Fibroblast of skin of right quadriceps (primary cell): ENCODE results near the gene EXOSC7.

Source experiments
- DNase-seq: peaks from one replicate; pipeline ENCODE4 v3.0.0-alpha.2; 2013

EXOSC7 gene

DNA sequence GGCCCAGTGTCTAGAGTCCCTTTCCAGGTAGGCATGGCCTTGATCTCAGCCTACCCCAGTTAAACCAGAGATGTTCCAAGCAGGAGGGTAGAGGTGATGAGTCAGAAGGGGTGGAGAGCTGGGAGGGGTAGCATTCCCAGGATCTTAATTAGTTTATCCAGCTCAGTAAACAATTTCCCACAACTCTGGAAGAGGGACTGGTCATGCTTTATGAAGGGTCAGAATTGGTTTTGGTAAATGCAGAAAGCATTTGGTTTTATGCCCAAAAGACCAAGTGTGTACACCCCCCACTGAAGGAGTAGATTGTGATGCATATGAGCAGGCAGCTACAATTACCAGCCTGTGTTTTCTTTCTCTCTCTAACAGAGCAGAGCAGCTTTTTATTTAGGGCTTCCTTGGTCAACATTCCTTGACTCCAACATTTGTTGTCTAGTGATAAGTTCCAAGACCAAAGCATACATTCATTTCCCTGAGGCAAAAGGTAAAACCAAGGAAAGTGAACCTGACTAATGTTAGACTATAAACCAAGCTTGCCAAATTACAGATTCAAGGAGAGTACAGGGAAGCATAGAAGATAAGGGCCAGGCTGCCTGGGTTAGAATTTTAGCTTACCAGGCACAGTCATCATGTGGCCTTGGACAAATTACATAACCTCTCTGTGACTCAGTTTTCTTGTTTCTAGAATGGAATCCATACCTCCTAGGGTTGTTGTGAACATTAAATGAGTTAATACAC is 17.6 kb downstream of the EXOSC7 start:
- peak; percentile 85 for DNase-seq

DNA sequence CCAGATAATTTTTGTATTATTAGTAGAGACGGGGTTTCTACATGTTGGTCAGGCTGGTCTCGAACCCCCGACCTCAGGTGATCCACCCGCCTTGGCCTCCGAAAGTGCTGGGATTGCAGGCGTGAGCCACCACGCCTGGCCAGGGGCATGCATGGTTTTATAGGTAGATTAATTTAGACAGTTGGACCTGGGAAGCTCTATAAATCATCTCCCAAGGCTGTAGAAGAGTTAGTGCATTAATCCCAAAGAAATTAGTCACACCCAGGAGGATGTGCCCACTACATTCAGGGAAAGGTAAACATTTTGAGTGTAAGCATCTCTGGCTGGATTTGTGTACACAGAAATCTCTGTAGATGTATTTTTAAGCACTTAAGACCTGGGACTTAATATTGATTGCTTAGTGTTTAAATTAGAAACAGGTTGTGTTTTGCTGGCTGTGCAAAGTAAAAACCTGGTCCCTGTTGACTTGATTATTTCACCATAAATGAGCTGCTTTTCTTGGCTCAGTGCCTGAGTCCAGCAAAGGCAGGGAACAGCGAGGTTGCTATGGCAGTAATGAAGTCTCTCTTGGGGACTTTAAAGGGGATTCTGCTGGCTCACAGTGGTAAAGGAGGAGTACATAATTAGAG is 19.2 kb downstream of the EXOSC7 start:
- DNase-seq: peak; percentile 80

DNA sequence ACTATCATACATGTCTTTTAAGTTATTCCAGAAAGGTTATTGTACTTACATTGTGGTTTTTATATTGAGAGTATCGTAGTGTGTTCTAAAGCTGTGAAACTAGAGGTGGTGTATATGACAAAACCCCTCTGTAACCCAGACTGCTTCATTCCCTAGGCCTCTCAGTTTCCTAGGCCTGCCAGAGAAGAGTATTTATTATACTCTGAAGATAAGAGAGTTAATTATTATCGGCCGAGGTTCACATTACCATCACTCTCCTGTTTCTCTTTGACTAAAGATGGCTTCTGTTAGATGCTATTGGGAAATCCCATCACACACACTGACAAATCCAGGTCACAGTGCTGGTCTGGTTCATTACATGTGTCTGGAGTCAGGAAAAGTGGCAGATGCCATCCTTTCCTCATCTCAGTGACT is 20.5 kb downstream of the EXOSC7 start:
- DNase-seq: no peak

DNA sequence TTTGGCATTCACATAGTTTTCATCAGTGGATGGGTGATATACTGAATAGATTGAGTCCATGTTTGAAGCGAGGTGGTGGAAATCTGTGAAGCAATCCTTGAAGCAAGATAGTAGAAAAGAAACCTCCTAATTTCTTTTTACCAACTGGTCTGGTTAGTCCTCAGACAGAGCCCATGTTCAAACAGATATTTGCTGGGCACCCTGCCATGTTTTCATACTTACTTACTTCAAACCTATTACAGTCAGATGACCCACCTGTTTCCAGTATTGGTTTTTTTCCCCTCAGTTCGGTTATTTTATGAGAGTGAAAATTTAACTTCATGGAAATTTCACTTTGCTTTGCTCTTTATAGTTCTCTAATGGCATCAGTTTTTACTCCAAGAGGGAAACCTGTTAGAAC is 23.7 kb downstream of the EXOSC7 start:
- DNase-seq: no peak

DNA sequence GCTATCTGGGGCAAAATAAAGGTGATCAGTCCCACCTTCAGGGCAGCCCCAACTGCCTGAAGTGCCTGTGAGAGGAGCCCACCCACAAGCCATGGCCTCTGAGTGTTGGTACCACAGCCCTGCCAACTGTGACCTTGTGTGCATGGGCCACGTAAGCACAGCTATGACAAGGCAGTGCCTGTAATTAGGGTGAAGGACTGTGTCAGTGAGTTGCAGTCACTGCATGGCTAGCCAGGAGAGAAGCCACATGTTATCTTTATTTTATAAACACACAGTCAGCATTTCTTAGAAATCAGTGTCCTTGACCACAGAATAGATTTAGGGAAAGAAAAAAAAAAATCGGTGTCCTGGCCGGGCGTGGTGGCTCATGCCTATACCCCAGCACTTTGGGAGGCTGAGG is 24.8 kb downstream of the EXOSC7 start:
- DNase-seq: no peak

DNA sequence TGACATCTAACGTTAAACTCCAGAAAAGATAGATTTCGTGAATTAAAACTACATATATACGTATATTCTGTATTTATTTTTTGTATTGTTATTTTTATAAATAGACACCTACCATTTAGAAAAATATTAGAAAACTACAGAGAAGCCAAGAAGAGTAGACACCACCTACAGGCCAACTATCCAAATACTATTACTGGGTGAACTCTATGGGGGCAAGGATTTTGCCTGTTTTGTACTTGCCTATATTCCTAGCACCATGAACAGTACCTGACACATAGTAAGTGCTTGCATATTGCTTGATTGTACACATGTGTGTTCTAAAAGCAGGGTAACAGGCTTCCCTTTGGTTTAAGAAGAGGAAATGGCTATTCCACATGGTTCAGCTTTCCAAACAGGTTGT is 25.7 kb downstream of the EXOSC7 start:
- DNase-seq: no peak

DNA sequence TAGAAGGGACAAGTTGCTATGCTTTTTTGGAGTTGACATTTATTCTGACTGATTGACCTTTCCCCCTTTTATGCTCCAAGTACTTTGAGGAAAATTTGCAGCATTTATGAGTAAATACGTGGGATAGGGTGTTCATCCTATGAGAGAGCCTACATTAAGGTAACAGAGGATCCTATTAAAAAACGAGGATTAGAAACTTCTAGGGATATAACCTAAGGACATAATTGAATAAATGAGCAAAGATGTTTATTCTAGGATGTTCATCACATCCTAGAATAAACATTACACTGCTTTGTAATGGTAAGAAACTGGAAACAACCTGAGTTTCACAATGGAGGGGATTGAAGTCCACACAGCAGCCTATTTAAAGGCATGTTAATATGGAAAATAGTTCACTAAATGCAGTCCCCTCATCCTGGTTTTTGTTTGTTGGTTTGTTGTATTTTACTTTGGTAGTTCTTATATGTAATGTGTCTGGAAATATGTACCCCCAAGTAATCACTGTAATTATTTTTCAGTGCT is 26.2 kb downstream of the EXOSC7 start:
- DNase-seq: no peak

DNA sequence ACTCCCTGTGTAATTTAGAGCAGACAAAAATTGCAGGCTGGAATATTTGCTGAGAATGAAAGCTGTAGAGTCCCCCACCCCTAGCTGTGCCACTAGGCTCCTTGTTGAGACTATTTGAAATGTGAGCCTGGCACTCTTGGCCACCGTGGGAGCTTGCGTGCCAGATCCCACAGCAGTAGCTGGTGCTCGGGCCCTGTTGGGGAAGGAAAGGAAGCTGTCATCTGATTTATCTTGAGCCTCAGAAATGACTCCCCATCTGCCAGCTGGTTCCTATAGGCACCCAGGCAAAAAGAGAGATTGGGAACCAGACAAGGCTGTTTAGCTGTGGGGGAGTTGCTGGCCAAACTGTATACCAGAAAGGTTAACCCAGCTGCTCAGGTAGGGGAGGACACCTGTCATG is 26.7 kb downstream of the EXOSC7 start:
- DNase-seq: no peak

DNA sequence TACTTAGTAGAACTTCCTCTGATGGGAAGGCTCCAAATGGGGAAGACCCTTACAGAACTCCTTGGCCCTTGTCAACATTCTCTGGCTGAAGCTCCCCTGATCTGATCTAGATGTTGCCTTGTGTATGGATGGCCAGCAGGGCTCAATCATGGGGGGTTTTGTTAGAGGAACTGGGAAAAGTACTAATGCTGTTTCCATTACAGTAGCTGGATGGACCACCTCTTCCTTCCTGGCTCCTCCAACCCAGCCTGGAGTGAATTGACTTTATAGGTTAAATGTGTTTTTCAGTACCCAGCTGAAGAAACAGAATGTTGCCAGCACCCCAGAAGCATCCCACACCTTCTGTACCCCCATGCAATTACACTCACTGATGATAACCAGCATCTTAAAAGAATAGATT is 27.4 kb downstream of the EXOSC7 start:
- DNase-seq: no peak

DNA sequence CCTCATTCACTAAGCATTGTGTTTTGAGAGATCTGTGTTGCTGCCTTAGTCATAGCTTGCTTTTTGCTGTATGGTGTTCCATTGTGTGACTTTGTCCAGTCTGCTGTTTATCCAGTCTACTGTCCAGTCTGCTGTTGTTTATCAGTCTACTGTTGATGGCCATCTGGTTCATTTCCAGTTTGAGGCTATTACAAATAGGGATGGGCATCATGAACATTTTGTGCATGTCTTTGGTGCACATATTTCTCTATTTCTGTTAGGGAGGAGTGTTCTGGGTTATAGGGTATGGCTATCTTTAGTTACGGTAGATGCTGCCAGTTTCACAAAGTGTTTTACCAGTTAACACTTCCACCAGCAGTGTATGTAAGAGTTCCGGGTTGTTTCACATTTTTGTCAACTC is 27.8 kb downstream of the EXOSC7 start:
- no peak for DNase-seq

DNA sequence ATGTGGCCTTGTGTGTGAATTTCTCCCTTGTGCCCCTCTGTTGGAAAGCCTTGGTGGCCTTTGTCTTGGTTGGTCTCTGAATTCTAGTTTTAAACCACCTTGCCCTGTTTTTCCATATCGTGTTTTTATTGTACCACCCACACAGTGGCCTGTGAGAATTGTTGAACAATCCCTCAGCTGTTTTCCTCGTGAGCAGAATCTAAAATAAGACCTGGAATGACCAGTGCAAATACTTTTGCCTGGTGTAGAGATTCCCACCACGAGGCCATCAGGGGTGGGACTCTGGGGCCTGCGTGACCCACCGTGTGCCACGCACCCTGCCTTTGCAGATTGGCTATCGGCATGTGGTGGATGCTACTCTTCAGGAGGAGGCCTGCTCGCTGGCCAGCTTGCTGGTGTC is 31.0 kb downstream of the EXOSC7 start:
- DNase-seq: no peak

DNA sequence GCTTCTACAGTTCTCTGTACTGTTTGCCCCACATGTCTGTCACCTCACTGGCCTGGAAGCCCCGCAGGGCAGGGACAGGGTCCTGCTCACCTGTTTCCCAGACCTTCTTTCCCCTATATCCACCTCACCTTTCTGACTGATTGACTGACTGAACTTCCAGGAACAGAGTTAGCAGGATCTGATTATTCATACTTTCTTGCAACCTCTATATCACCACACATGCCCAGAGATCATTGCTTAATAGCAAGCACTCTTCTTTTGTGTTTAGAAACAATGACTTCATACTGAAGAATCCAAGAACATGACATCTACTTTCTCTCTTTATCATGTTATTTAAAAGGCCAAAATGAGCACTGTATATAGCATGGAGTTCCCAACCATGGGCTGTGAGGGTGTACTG is 32.1 kb downstream of the EXOSC7 start:
- DNase-seq: peak; percentile 53

DNA sequence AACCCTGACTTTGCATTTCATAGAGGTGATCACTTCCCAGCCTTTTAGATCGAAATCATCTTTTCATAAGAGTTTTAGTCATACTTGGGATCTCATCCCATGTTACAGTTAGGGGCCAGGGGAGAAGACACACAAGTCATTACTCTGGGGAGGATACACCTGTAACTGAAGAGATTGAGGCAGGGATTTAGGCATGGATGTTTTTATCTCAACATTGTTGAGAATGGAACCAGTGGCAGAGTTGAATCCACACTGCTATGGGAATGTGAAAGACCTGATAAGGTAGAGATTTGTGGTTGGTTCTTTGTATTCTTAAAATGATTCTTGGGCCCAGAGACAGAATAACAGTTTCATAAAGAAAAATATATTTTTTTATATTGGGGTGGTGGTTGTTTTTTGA is 33.8 kb downstream of the EXOSC7 start:
- DNase-seq: no peak

DNA sequence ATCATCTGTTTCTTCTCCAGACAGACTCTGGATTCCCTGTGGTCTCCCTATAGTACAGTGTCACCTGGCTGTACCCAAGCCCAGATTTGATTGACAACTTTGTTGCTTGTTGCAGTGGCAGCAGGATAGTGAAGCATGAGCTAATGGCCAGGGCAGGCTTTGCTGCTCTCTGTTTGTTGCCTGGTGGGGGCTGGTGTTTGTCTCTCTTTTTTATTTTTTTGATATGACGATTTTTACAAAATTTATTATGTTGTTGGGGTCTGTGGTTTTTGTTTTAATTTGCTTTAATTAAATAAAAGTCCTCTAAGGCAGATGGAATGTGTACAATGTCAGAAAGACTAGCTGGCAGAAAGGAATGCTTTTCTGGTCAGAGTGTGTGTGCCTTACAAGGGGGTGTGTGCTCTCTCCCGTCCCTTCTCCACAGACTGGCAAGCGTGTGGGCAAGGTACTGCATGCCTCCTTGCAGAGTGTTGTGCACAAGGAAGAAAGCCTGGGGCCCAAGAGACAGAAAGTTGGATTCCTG is 34.8 kb downstream of the EXOSC7 start:
- peak; percentile 96 for DNase-seq

DNA sequence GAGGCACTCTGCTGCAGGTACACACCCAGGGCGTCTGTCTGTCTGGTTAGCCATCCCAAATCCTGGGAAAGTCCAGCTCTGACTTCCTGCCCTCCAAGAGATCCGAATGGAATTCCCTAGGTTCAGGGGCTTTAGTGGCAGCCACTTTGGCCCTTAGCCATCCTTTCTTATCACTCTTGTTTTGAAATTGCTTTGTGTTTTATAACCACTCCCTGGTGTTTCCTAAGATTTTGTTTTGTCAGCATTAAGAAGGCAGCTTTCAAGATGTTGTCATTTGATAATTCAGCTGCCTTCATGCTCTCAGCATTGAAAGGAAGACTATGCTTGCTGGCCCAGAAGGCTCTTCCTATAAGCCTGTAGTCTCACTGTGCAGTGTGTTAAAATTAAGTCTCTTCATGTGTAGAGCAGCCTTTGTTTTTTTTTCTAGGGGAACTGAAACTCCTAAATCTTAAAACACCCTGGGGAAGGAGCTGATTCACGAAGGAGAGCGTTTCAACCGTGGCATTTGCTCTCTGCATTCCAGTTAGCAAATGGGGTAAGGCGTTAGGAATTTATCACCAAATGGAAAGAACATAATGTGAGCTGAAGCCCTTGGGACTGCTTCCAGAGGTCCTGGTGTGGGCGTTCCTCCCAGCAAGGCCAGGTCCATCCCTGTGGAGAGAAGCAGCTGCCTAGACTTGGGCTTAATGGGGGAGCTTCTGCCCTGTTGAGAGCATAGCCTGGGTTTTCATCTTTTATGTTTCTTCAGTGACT is 35.9 kb downstream of the EXOSC7 start:
- peak; percentile 97 for DNase-seq

DNA sequence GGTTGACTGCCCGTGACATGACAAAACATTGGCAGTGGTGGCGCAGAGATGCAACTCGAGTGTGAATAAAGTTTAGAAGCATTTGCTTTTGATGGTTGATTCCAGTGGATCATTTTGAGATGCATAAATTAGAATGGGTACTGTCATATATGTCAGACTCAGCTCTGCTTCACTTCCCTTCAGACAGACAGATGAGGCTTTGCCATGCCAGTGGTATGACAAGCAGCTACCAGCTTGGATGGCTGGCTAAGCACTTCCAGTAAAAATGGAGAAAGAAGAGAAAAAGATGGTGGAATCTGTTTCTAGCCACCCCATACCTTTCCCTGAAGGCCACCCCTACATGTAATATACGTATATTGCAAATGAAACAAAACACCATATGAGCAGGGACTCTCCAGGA is 36.5 kb downstream of the EXOSC7 start:
- no peak for DNase-seq

DNA sequence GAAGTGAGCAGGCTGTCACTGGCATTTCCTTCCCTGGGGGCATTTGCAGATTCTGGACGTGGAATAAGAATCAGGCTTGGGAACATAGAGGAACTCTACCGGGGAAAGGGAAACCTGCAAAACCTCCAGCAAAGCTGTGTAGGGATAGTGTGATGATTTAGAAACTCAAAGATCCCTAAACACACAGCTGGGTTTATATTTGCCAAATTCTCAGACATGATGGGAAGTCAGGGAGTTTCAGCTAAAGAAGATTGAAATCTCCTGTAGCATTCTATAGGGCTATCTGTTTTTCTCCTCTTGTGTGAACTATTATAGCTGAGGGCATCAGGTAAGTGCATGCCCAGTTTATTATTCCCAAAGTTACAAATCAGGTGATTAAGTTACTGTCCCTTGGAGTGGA is 40.9 kb downstream of the EXOSC7 start:
- DNase-seq: no peak

DNA sequence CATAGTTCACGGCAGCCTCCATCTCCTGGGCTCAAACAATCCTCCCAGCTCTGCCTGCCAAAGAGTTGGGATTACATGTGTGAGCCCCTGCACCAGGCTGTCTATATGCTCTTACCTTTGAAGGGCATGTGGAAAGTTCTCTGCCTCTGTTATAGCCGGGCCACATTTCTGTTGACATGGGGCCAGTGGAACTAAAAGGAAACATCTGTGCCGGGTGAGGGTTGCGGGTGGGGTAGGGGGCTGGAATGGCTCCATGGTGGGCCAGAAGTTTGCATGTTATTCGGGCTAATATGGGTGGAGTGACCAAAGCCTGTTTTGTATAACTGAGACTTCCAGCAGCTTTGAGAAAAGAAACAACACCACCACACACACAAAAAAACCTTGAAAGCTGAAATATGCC is 41.8 kb downstream of the EXOSC7 start:
- DNase-seq: no peak

DNA sequence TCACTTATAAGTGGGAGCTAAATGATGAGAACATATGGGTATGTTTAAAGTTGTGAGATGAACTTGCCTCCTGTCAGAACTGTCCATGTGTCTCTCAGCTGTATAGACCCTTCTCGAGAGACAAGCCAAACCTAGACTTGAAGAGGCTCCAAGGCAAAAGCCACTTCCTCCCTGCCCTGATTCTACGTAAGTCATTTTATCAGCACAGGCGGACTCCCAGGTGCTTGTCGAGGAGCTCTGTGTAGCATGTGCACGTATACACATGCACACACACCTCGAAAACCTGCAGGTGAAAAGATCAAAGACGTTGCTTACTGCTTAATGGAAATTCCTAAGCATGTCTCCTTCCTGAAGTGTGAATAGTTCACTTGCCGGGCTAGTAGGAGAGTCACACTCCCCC is 44.5 kb downstream of the EXOSC7 start:
- DNase-seq: no peak

DNA sequence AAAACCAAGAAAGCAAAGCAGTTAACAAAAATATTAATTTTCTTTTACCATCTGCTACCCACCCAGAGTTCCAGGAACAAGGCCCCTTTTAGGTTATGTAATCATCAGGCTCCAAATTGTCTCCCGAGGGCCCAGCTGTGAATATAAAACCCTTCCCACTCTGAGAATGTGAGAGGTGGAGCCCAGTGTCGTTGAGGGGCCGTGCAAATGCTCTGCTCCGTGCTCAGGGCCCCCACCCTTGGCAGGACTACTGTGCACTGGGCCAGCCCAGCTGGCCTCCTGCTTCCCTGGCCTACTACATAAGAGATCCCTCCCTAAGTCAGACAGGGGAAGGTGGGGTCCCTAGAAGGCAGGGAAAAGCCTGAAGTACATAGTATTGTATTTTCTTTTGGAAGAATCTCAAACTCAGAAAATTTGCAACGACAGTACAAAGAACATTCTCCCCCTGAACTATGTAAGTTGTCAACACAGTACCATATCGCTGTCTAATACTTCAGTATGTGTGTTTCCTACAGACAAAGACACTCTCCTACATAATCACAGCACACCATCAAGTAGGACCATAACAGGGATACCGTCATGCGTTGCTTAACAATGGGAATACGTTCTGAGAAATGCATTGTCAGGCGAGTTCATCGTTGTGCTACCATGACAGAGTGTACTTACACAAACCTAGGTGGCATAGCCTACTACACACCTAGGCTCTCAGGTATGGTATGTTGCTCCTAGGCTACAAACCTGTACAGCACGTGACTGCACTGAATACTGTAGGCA is 45.7 kb downstream of the EXOSC7 start:
- DNase-seq: no peak

DNA sequence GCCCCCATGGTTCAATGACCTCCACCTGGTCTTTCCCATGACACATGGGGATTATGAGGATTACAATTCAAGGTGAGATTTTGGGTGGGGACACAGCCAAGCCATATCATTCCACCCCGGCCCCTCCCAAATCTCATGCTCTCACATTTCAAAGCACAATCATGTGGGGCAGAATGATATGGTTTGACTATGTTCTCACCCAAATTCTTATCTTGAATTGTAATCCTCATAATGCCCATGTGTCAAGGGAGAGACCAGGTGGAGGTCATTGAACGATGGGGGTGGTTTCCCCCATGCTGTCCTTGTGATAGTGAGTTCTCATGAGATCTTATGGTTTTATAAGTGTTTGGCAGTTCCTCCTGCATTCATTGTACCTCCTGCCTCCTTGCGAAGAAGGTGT is 47.6 kb downstream of the EXOSC7 start:
- DNase-seq: no peak

DNA sequence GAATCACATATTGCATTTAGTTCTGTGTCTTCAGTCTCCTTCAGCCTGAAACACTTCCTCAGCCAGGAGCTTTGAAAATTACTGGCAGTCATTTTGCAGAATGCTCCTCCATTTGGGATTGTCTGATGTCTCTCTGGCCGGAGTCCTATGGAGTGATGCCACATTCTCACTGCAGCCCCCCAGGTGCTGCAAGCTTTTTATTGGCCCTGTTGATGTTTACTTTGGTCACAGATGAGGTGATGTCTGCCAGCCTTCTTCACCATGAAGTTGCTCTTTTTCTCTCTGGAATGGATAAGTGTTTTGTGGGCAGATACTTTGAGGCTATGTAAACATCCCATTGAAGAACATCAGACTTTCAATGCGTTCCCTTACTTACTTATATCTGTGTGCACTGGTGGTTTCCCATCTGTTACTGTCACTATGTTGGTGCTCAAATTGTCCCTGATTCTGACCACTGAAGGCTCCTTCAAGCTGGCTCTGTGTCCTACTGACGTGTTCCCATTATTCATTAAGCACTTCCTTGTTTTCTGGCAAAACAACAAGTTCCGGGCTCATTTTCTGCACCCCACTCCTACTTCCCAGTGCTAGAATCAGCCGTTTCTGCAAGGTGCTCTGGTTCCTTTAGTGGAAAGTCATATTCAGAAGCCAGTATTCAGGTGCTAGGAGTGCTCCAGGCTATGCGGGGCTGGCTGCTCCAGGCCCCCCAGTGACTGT is 48.7 kb downstream of the EXOSC7 start:
- no peak for DNase-seq
